Gastroesophageal sphincter (tissue), 4 donors: ENCODE measurements around the gene SUPT3H. TPM values are rescaled to one million over a fixed set of nuclear protein-coding genes. Genes with fewer than 3 reads are reported as not detected.

Experiments
- ATAC-seq: fragments of 150-250 bp; one replicate; pipeline ENCODE4 v1.9.1; 2016; ENCODE audit warnings: mild to moderate bottlenecking, moderate library complexity
- H3K27ac ChIP-seq, 4 donors: fragments of 200-600 bp; sonication (generic) in 3 of 4; 1 replicate in 3 of 4; 2 replicates in 1 of 4; pipeline ENCODE4 v1.5.1; 2016 to 2019
- H3K27me3 ChIP-seq: fragments of 200-600 bp; sonication (generic); one replicate; pipeline ENCODE4 v1.5.1; 2019
- H3K36me3 ChIP-seq, 2 donors: fragments of 200-600 bp; sonication (generic); one replicate each; pipeline ENCODE4 v1.5.1; 2019; ENCODE audit warnings: control low read depth in 1 of 2
- H3K4me1 ChIP-seq, 3 donors: fragments of 200-600 bp; sonication (generic); 1 replicate in 2 of 3; 2 replicates in 1 of 3; pipeline ENCODE4 v1.5.1; 2016 to 2019; ENCODE audit warnings: control low read depth in 2 of 3
- H3K4me3 ChIP-seq, 2 donors: fragments of 200-600 bp; sonication (generic); one replicate each; pipeline ENCODE4 v1.5.1; 2019; ENCODE audit warnings: mild to moderate bottlenecking in 1 of 2, moderate library complexity in 1 of 2
- H3K9me3 ChIP-seq, 3 donors: fragments of 200-600 bp; sonication (generic); one replicate each; pipeline ENCODE4 v1.5.1; 2017 to 2019; ENCODE audit warnings: control low read depth in 2 of 3
- EP300 ChIP-seq: sonication (generic); formaldehyde crosslinking; IDR thresholded peaks from one replicate; pipeline ENCODE4 v1.6.1; 2017; ENCODE audit warnings: antibody characterized with exemption, mild to moderate bottlenecking
- POLR2A ChIP-seq, 2 donors: fragments of 450-650 bp; IDR thresholded peaks; one replicate each; pipeline ENCODE4 v1.6.1; 2017; ENCODE audit warnings: antibody characterized with exemption in 2 of 2, mild to moderate bottlenecking in 2 of 2, moderate library complexity in 1 of 2
- POLR2AphosphoS5 ChIP-seq: sonication (generic); formaldehyde crosslinking; IDR thresholded peaks from one replicate; pipeline ENCODE4 v1.6.1; 2017; ENCODE audit warnings: antibody characterized with exemption
- WGBS, 2 donors: methylation state at CpG; one replicate each; pipeline ENCODE4 v1.1.5; 2018; ENCODE audit warnings: low coverage in 1 of 2; 5-methylcytosine and 5-hydroxymethylcytosine counted together
- total RNA-seq, 4 donors: library from RNA; depleted of rRNA; stranded (reverse); fragments of >200 nt; gene quantifications; one replicate each; pipeline ENCODE4 v1.1.0, GENCODE V29; 2016
- TF ChIP-seq, protein P1 (sequence below), 4 experiments: fragments of 200-600 bp in 2 of 4; fragments of 450-650 bp in 2 of 4; sonication (generic) in 1 of 4; IDR thresholded peaks; one replicate each; pipeline ENCODE4 v1.5.1; 2017 to 2019; ENCODE audit warnings: antibody characterized with exemption in 4 of 4, mild to moderate bottlenecking in 2 of 4, moderate library complexity in 2 of 4

The SUPT3H gene
- total RNA-seq, 4 donors from 2014 or later: 3.6 to 13.1 (median 7.6) TPM

DNA sequence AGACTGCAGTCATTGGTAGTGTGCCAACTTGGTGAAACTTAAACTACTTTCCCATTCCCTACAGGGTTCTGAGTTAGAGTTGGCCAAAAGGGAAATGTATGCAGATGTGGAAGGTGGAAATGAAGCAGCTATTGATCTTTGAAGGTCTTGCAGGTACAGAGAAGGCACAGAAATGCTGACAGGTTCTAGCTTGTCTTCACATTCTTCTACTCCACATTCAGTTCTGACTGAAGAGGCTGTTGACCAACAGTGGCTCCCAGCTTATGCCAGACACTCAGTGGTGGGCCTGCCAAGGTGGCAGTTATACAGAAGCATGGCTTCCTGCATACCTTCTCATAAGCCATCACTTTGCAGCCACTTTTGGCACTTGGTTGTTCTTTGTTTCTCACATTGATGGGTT is 566.3 kb downstream of the SUPT3H start:
- H3K4me1 ChIP-seq: no peaks in the 10 kb centered on the region
- no peaks in the 10 kb centered on the region for H3K9me3 ChIP-seq
- no peak for ATAC-seq
- TF ChIP-seq POLR2AphosphoS5 (no peak), POLR2A (IDR thresholded peaks at IDR 0.05) (no peak), EP300 (no peak)
- TF ChIP-seq, protein P1, sequence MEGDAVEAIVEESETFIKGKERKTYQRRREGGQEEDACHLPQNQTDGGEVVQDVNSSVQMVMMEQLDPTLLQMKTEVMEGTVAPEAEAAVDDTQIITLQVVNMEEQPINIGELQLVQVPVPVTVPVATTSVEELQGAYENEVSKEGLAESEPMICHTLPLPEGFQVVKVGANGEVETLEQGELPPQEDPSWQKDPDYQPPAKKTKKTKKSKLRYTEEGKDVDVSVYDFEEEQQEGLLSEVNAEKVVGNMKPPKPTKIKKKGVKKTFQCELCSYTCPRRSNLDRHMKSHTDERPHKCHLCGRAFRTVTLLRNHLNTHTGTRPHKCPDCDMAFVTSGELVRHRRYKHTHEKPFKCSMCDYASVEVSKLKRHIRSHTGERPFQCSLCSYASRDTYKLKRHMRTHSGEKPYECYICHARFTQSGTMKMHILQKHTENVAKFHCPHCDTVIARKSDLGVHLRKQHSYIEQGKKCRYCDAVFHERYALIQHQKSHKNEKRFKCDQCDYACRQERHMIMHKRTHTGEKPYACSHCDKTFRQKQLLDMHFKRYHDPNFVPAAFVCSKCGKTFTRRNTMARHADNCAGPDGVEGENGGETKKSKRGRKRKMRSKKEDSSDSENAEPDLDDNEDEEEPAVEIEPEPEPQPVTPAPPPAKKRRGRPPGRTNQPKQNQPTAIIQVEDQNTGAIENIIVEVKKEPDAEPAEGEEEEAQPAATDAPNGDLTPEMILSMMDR (IDR thresholded peaks at IDR 0.05): no peak
- no peak overlapping the region for H3K4me3 ChIP-seq
- H3K36me3 ChIP-seq: no peaks in the 10 kb centered on the region
- H3K27ac ChIP-seq: no peak overlapping the region
- H3K27me3 ChIP-seq: no peaks in the 10 kb centered on the region

DNA sequence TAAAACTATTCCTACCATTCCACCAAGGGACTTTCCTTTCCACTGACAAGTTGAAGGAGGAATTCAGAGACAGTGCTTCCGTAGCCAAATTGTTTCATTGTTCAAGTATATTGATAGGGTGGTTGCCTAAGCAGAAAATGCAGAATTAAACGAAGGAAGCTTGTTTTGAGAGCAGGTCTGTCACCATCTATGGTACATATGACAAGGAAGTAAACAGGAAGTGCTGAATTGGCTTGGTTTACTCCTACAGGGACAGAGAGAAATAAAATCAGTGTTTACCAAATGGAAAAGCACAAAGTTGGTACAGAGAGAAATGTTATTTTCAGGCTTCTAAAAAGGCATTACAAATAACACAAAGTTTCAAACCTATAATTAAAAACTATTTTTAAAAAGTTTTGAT is 568.5 kb downstream of the SUPT3H start:
- TF ChIP-seq POLR2A (IDR thresholded peaks at IDR 0.05): no peak
- no peak for TF ChIP-seq POLR2AphosphoS5
- TF ChIP-seq, protein P1 (IDR thresholded peaks at IDR 0.05): no peak
- TF ChIP-seq EP300: no peak
- no peak overlapping the region for H3K4me3 ChIP-seq
- no peaks in the 10 kb centered on the region for H3K4me1 ChIP-seq
- H3K9me3 ChIP-seq: no peaks in the 10 kb centered on the region
- no peaks in the 10 kb centered on the region for H3K27me3 ChIP-seq
- 31 to 58% methylated on average over 2 of the region's 2 CpGs for WGBS, 2 donors
- H3K36me3 ChIP-seq: no peaks in the 10 kb centered on the region
- ATAC-seq: no peak
- H3K27ac ChIP-seq: no peak overlapping the region

DNA sequence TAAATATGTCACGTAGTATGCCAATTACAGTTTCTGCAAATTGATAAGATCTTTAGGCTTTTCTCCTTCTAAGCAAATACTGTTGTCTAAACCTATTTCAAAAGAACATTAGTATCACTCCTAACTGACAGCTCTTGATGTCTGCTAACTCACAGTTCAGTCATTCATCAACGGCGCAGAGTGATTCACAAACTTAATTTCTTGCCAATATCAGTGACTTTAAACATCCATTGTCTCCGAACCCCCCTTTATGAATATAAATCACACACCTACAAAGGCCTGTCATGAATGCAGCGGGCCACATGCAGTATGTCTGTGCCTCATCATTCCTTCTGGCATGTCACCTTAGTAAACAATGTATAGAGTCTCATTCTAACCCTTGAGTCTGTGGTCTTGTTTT is 569.6 kb downstream of the SUPT3H start:
- H3K9me3 ChIP-seq: no peaks in the 10 kb centered on the region
- H3K4me1 ChIP-seq: no peaks in the 10 kb centered on the region
- no peaks in the 10 kb centered on the region for H3K27me3 ChIP-seq
- no peaks in the 10 kb centered on the region for H3K36me3 ChIP-seq
- TF ChIP-seq, protein P1 (IDR thresholded peaks at IDR 0.05): no peak
- no peak for TF ChIP-seq POLR2AphosphoS5
- no peak for TF ChIP-seq EP300
- TF ChIP-seq POLR2A (IDR thresholded peaks at IDR 0.05): no peak
- 80 to 91% methylated on average over 5 of the region's 5 CpGs for WGBS, 2 donors
- H3K27ac ChIP-seq: no peak overlapping the region
- H3K4me3 ChIP-seq: no peak overlapping the region
- ATAC-seq: no peak

DNA sequence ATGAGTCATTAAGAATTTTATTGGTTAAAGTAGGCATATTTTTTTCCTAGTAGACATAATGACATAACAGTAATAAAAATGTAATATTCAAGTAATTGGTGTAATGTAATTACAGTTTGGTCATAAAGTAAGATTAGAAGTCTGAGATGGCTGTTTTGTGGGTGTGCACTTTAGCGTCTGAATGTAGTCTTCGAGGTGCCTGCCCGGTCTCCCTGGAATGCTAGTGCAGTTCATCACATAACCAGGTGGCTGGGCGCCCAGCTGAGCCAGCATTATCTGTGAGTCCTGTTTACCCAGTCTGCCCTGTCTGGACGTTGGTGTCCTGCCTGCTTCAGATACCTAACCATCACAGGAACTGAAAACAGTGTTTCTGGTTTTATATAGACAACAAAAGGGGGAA is 571.1 kb downstream of the SUPT3H start:
- H3K9me3 ChIP-seq: no peaks in the 10 kb centered on the region
- no peak overlapping the region for H3K4me3 ChIP-seq
- WGBS, 2 donors: 90% methylated on average over 4 of the region's 5 CpGs; no CpG with 5 or more reads in 1 of the 2 donors
- no peak for ATAC-seq
- H3K27ac ChIP-seq: no peak overlapping the region
- no peak for TF ChIP-seq POLR2AphosphoS5
- TF ChIP-seq, protein P1 (IDR thresholded peaks at IDR 0.05): no peak
- TF ChIP-seq EP300: no peak
- TF ChIP-seq POLR2A (IDR thresholded peaks at IDR 0.05): no peak
- H3K36me3 ChIP-seq: no peaks in the 10 kb centered on the region
- no peaks in the 10 kb centered on the region for H3K4me1 ChIP-seq
- H3K27me3 ChIP-seq: no peaks in the 10 kb centered on the region

DNA sequence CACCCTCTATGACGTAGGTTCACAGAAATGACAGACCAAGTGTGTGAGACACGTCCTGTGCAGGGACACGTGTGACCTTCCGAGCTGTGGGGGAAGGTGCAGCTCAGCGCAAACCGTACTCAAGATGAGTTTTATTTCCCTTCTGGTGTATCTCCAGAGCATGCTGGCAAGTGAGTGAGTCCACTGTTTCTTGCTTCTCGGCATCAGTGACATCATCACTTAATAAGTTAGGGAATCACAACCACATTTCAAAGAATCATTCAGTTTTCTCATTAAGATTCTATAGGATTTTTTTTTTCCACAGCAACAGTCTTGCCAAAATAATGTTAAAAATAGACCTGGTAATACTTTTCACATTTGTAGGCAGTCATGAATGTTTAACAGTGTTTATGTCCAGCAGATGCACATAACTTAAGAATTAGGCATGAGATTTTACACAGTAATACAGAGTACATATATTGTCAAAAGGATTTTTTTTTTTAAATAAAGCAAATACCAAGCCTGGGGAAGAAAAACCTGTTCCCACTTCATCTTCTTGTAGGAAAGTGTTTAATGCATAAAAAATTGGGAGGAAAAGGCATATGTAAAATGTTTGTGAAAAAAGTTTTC is 572.4 kb downstream of the SUPT3H start:
- H3K9me3 ChIP-seq: no peaks in the 10 kb centered on the region
- H3K4me3 ChIP-seq: no peak overlapping the region
- H3K36me3 ChIP-seq: no peaks in the 10 kb centered on the region
- H3K27me3 ChIP-seq: no peaks in the 10 kb centered on the region
- TF ChIP-seq, protein P1 (IDR thresholded peaks at IDR 0.05): no peak
- TF ChIP-seq POLR2AphosphoS5 (no peak), EP300 (no peak), POLR2A (IDR thresholded peaks at IDR 0.05) (no peak)
- ATAC-seq: no peak
- H3K4me1 ChIP-seq: peaks cover 0 to 4% (median 1%) of the 10 kb centered on the region in 3 donors
- H3K27ac ChIP-seq: no peak overlapping the region
- WGBS, 2 donors: 11 to 31% methylated on average over 7 of the region's 7 CpGs
